Activated T-cell treated with anti-CD3 and anti-CD28 coated beads, Interleukin-2, amount 50 U/mL, for 4 hours (primary cell): ENCODE results near the gene IL4I1. TPM values are rescaled to one million over a fixed set of nuclear protein-coding genes. Genes with fewer than 3 reads are reported as not detected.

ENCODE experiments used
- ATAC-seq, 2 donors: fragments of 200-7000 bp; cut with Tn5 transposase; one replicate each; pipeline ENCODE4 v1.10.0; 2021
- DNase-seq: peaks from one replicate; pipeline ENCODE4 v3.0.0-alpha.2; 2020
- H3K27me3 Mint-ChIP-seq: one replicate; pipeline ENCODE4 v1.8.0; 2021; ENCODE audit warnings: low read depth, mixed read lengths
- H3K36me3 Mint-ChIP-seq: one replicate; pipeline ENCODE4 v1.8.0; 2022; ENCODE audit warnings: mixed read lengths; ENCODE audit not compliant: insufficient read depth
- H3K4me1 Mint-ChIP-seq: one replicate; pipeline ENCODE4 v1.8.0; 2021; ENCODE audit warnings: low read depth, mixed read lengths
- H3K4me3 Mint-ChIP-seq: one replicate; pipeline ENCODE4 v1.8.0; 2021; ENCODE audit warnings: mild to moderate bottlenecking, moderate library complexity, mixed read lengths
- H3K9me3 Mint-ChIP-seq: one replicate; pipeline ENCODE4 v1.8.0; 2021; ENCODE audit warnings: mixed read lengths
- total RNA-seq, 3 donors: library from RNA; stranded (reverse); gene quantifications; one replicate each; pipeline ENCODE4 v1.2.1, GENCODE V29; 2021

IL4I1 gene
- total RNA-seq, 3 donors from 2014 or later = 24.7 to 52.7 (median 36.4) TPM

DNA sequence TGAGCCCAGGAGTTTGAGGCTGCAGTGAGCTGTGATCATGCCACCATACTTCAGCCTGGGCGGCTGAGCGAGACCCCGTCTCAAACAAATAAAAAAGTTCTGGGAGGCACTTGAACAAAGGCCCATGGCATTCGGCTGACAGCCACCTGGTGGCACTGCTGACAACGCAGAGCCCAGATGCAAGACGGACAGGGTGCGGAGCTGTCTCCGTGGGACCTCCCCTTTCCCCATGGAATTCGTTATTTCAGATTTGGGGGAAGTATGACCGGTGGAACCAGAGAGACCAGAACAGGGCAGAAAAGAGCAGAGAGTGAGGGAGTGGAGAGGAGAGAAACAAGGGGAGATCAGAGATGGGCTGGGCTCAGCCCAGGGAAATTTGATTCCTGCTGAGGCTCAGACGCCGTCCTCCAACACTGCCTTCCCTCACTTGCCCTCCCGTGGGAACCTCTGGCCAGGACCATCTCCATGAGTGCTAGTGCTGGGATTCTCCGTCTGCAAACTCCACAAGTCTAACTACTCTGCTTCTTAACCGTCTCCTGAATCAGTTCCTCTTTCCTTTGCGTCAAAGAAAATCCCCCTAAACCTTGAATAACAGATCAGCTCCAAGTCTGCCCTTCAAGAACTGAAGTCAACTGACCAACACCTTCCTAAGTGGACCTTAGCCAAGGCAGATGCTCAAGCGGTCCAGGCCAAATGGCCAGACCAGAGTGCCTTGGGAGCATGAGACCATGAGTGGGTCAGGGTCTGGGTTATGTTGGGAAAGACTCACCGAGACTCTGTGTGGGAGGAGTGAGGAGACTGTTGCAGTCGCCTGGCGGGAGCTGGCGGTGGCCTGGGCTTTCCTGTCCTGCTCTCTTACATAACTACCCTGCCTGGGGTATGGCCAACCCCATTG lies 20.4 kb upstream of the IL4I1 start:
- Mint-ChIP-seq H3K36me3 (peaks cover 52% of the 10 kb centered on the region), H3K4me3 (no peak overlapping the region), H3K9me3 (no peaks in the 10 kb centered on the region), H3K4me1 (peaks cover 40% of the 10 kb centered on the region), H3K27me3 (no peaks in the 10 kb centered on the region)
- no peak for DNase-seq
- no peak for ATAC-seq

DNA sequence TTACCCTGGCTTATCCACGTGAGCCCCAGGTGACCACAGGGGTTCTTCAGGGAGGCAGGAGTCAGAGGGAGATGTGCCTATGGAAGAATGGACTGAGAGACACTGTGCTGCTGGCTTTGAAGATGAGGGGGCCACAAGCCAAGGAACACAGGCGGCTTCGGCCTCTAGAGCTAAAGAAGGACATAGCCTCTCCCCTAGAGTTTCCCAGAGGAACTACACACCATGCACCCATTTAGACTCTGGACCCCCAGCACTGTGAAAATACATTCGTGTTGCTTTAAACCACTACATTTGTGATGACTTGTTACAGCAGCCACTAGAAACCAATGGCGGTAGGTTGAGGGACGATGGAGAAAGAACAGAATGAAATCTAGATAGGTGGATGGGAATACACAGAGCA lies 18.6 kb upstream of the IL4I1 start:
- Mint-ChIP-seq H3K9me3 (no peaks in the 10 kb centered on the region), H3K27me3 (no peaks in the 10 kb centered on the region), H3K4me1 (peaks cover 38% of the 10 kb centered on the region), H3K4me3 (no peak overlapping the region), H3K36me3 (peaks cover 43% of the 10 kb centered on the region)
- no peak for ATAC-seq
- DNase-seq = no peak

GRCh38 chr19:49913720-49914119 lies 17.0 kb upstream of the IL4I1 start:
- no peak for DNase-seq
- no peaks in the 10 kb centered on the region for H3K27me3 Mint-ChIP-seq
- no peaks in the 10 kb centered on the region for H3K9me3 Mint-ChIP-seq
- peaks cover 49% of the 10 kb centered on the region for H3K36me3 Mint-ChIP-seq
- no peak for ATAC-seq
- H3K4me1 Mint-ChIP-seq = peaks cover 36% of the 10 kb centered on the region
- no peak overlapping the region for H3K4me3 Mint-ChIP-seq

GRCh38 chr19:49912965-49913685 lies 16.4 kb upstream of the IL4I1 start:
- no peak for ATAC-seq
- Mint-ChIP-seq H3K9me3 (no peaks in the 10 kb centered on the region), H3K4me1 (peaks cover 36% of the 10 kb centered on the region), H3K36me3 (peaks cover 54% of the 10 kb centered on the region), H3K27me3 (no peaks in the 10 kb centered on the region), H3K4me3 (no peak overlapping the region)
- DNase-seq = no peak

DNA sequence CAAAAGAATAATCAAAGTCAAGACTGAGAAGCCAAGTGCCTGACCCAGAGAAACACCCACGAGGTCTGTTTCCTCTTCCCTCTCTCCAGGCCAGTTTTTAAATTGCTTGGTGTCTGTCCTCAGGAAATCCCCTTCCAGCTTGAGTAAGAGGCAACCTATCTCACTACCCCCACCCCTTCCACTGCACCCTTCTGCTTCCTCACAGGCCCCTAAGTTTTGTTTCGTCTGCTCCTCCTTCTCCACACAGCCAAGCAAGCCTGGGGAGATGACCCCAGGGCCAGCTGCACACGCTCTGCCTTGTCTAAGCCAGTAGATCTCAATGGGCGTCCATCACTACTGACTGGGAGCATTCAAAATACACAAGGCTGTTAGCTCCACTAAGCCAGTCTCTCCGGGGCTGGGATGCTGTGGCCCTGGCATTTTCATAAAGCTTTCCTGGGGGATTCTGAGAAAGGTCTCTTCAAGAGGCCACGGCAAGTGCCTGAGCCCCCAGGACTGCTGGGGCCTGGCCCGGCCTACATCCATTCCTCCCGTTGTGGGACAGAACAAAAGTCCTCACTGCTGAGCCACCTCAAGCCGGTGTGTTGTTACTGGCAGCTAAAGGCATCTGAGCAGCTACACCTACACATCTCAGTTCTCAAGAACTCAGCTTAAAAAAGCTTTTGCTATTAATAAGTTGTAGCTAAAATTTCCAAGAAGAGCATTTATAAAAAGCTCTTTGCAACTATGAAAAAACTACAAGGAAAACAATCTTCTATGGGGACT lies 14.9 kb upstream of the IL4I1 start:
- DNase-seq (no peak), ATAC-seq (peak; percentile 80 to 84)
- peaks cover 59% of the 10 kb centered on the region for H3K36me3 Mint-ChIP-seq
- no peaks in the 10 kb centered on the region for H3K27me3 Mint-ChIP-seq
- peaks cover 37% of the 10 kb centered on the region for H3K4me1 Mint-ChIP-seq
- no peaks in the 10 kb centered on the region for H3K9me3 Mint-ChIP-seq
- H3K4me3 Mint-ChIP-seq = peak overlapping the region; percentile 39

GRCh38 chr19:49910179-49910578 lies 13.5 kb upstream of the IL4I1 start:
- ATAC-seq (no peak), DNase-seq (no peak)
- H3K4me1 Mint-ChIP-seq = peaks cover 38% of the 10 kb centered on the region
- H3K9me3 Mint-ChIP-seq = no peaks in the 10 kb centered on the region
- H3K27me3 Mint-ChIP-seq = no peaks in the 10 kb centered on the region
- H3K4me3 Mint-ChIP-seq = no peak overlapping the region
- peaks cover 55% of the 10 kb centered on the region for H3K36me3 Mint-ChIP-seq

GRCh38 chr19:49908480-49909420 lies 12.1 kb upstream of the IL4I1 start:
- Mint-ChIP-seq H3K27me3 (no peaks in the 10 kb centered on the region), H3K36me3 (peaks cover 46% of the 10 kb centered on the region), H3K4me3 (no peak overlapping the region), H3K4me1 (peaks cover 40% of the 10 kb centered on the region), H3K9me3 (no peaks in the 10 kb centered on the region)
- DNase-seq = no peak
- no peak for ATAC-seq

DNA sequence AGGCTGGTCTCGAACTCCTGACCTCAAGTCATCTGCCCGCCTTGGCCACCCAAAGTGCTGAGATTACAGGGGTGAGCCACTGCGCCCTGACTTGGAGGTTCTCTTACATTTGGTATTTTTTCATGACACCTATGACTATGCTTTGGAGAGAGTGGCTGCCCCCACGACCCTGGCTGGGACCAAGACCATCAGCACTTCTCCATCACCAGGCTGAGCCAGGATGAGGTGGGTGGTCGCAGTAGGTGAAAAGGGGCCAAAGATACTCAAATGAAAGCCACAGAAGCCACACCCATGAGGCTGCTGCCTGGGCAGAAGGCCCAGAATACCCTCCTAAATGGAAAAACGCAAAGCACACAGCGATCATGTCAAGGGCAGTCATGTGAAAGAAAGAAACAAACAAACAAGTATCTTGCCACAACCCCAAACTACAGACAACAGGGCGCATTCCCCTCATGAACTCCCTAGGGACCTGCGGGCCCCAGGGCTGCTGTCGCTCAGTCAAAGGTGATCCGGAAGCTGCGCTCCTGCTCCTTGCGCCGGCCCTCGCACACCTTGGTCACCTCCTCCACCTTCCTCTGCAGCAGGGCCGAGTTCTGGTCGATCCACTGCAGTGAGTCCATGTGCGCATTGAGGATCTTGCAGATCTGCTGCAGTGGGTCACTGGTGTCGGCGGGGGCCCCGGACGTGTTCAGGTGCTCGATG lies 11.2 kb upstream of the IL4I1 start:
- H3K4me1 Mint-ChIP-seq = peaks cover 33% of the 10 kb centered on the region
- no peak for DNase-seq
- H3K36me3 Mint-ChIP-seq = peaks cover 38% of the 10 kb centered on the region
- ATAC-seq = no peak
- H3K27me3 Mint-ChIP-seq = no peaks in the 10 kb centered on the region
- no peak overlapping the region for H3K4me3 Mint-ChIP-seq
- H3K9me3 Mint-ChIP-seq = no peaks in the 10 kb centered on the region

DNA sequence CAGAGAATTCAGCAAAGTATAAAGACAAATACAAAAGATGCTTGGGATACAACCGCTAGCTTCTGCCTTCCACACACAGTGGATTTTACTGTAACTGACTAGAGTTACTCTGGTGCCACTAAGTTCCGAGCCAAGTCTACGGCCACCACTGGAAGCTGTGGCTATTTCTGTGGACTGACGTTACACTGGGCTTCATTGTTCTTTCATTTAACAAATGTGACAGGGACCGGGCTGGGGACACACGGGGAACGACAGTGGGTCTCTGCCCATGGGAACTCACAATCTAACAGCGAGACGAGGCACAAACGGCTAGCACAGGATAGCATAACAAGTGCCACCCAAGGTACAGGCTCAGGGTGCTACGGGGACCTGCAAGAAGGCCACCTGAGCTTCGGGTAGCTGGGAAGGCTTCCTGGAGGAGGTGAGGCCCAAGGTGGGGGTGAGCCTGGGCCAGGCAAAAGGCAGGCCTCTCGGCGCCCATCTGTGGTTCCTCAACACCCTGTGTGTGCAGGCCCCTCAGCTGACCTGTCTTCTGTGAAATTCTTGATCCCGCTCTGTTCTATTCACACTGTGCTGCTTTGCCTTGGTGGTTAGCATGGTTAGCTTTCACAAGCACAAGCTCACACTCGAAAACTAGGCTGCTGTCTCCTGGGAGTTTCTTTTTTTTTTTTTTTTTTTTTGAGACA lies 10.3 kb upstream of the IL4I1 start:
- no peak for DNase-seq
- Mint-ChIP-seq H3K4me3 (no peak overlapping the region), H3K9me3 (no peaks in the 10 kb centered on the region), H3K36me3 (peaks cover 33% of the 10 kb centered on the region), H3K4me1 (peaks cover 28% of the 10 kb centered on the region), H3K27me3 (no peaks in the 10 kb centered on the region)
- no peak for ATAC-seq

GRCh38 chr19:49904136-49904535 lies 7.4 kb upstream of the IL4I1 start:
- Mint-ChIP-seq H3K4me3 (no peak overlapping the region), H3K36me3 (peaks cover 21% of the 10 kb centered on the region), H3K27me3 (no peaks in the 10 kb centered on the region), H3K4me1 (peaks cover 14% of the 10 kb centered on the region), H3K9me3 (no peaks in the 10 kb centered on the region)
- no peak for DNase-seq
- no peak for ATAC-seq

DNA sequence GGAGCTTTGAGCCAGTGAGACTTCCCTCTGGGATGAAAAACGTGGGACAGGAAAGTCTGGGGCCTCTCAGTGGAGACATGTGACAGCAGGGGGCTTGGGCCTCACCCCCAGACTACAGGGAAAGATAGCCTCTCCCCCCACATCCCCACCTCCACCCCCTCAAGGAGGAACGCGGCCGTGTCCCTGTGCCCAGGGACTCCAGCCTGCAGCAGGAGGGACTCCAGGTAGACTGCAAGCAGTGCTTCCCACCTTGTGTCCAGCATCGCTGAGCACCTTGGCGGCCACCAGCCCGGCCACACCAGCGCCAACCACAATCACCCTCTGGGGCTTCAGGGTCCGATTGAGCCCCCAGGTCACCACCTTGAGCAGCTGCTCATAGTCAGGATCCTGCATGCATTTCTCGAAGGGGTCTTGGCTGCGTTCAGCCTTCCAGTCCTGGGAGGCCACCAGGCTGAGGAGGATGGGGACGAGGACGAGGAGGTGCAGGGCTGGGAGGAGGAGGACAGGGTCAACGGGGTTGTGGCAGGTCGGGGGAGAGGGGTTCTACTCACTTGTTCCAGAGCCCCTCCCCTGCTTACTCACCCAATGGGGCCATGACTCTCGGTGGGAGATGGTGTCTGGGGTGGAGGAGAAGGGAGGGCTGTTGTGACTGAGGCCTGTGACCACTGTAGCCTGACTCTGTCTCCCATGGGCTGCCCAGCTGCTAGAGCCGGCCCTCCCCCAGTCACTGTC lies 955 bp downstream of the IL4I1 start:
- no peaks in the 10 kb centered on the region for H3K27me3 Mint-ChIP-seq
- no peaks in the 10 kb centered on the region for H3K36me3 Mint-ChIP-seq
- H3K9me3 Mint-ChIP-seq = no peaks in the 10 kb centered on the region
- H3K4me3 Mint-ChIP-seq = peak overlapping the region; percentile 81
- ATAC-seq (peak in 1 of 2 donors; percentile 7), DNase-seq (no peak)
- H3K4me1 Mint-ChIP-seq = peaks cover 44% of the 10 kb centered on the region

DNA sequence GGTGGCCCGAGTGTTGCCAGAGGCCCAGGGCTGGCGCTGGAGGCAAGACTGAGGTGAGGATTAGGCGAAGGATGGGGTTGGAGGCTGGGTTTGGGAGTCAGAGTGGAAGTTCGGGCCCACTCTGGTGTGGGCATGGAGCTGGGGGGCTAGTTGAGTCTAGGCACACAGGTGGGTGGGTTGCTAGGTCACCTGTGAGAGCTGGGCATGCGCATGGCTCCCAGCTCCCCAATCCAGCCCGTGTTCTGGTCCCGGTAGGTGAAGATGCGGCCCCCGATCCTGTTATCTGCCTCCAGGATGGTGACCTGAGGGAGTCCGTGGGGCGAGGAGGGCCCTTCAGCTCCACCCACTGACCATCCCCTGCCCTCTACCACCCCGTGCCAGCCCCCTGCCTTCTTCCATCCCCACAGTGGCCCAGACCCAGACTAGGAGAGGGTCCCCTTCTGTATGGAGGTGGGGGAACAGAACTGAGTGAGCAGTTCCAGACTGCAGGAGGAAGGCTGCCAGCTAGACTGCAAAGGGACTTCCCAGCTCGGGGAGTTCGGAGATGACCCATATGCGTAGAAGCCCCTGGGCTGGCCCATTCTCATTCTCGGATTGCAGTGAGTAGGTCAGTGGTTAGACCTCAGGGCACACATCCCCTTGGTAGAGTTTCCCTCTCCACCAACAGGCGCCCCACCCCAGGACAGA lies 1.7 kb downstream of the IL4I1 start:
- peak; percentile 11 to 13 for ATAC-seq
- H3K36me3 Mint-ChIP-seq = no peaks in the 10 kb centered on the region
- H3K9me3 Mint-ChIP-seq = no peaks in the 10 kb centered on the region
- no peaks in the 10 kb centered on the region for H3K27me3 Mint-ChIP-seq
- H3K4me3 Mint-ChIP-seq = peak overlapping the region; percentile 81
- peaks cover 46% of the 10 kb centered on the region for H3K4me1 Mint-ChIP-seq
- DNase-seq = no peak
